Measurements from ENCODE around the gene AVPI1. TPM values are rescaled to one million over a fixed set of nuclear protein-coding genes. Genes with fewer than 3 reads are reported as not detected.

Gene AVPI1
- total RNA-seq = 5.1 to 7.7 TPM (median 6.5 TPM) in 3 replicates
- long read RNA-seq, transcript AVPI1-201 (3 exons, 1,457 nt) = major isoform, 13 of 13 reads
- long read RNA-seq, partial matches to known transcripts = 0 of 13 reads
- long read RNA-seq, other reads (novel, unspliced or antisense) = 0 of 13 reads

GRCh38 chr10:97686962-97687784, at the start of gene AVPI1:
AVPI1 (minus strand) TSS chr10:97687241; CDS start chr10:97679905, 7,336 bp downstream.
- Mint-ChIP-seq H3K27ac (ENCODE audit: unreplicated experiment) (peak within 1 kb of the TSS; percentile 94), H3K36me3 (ENCODE audit: low read depth) (no peaks in the 10 kb centered on the region), H3K27me3 (ENCODE audit: low read depth) (no peaks in the 10 kb centered on the region), H3K4me3 (ENCODE audit: unreplicated experiment) (peak within 1 kb of the TSS; percentile 77), H3K4me1 (ENCODE audit: low read depth) (peaks cover 55% of the 10 kb centered on the region), H3K9me3 (ENCODE audit: low read depth) (no peaks in the 10 kb centered on the region)
- TF ChIP-seq CTCF (IDR thresholded peaks at IDR 0.05) = no peak
- peak; percentile 99 for DNase-seq (ENCODE audit: low spot score)

- H3K4me1 Mint-ChIP-seq (ENCODE audit: low read depth) = peaks cover 35% of the 10 kb centered on the region
- H3K27me3 Mint-ChIP-seq (ENCODE audit: low read depth) = no peaks in the 10 kb centered on the region
- DNase-seq (ENCODE audit: low spot score) = no peak
- H3K4me3 Mint-ChIP-seq (ENCODE audit: unreplicated experiment) = peak overlapping the region; percentile 92
- peaks cover 9% of the 10 kb centered on the region for H3K36me3 Mint-ChIP-seq (ENCODE audit: low read depth)
- peak overlapping the region; percentile 98 for H3K27ac Mint-ChIP-seq (ENCODE audit: unreplicated experiment)
- no peaks in the 10 kb centered on the region for H3K9me3 Mint-ChIP-seq (ENCODE audit: low read depth)
- TF ChIP-seq CTCF (IDR thresholded peaks at IDR 0.05) = no peak
Observed at GRCh38 chr10:97736403-97736901, 49.4 kb upstream of the AVPI1 start.

GRCh38 chr10:97734021-97734420, 47.0 kb upstream of the AVPI1 start:
- Mint-ChIP-seq H3K27me3 (ENCODE audit: low read depth) (no peaks in the 10 kb centered on the region), H3K27ac (ENCODE audit: unreplicated experiment) (no peak overlapping the region), H3K4me1 (ENCODE audit: low read depth) (peaks cover 24% of the 10 kb centered on the region), H3K36me3 (ENCODE audit: low read depth) (peaks cover 2% of the 10 kb centered on the region), H3K9me3 (ENCODE audit: low read depth) (no peaks in the 10 kb centered on the region), H3K4me3 (ENCODE audit: unreplicated experiment) (no peak overlapping the region)
- TF ChIP-seq CTCF (IDR thresholded peaks at IDR 0.05) = no peak
- DNase-seq (ENCODE audit: low spot score) = no peak

GRCh38 chr10:97733256-97733655, 46.2 kb upstream of the AVPI1 start:
- Mint-ChIP-seq H3K9me3 (ENCODE audit: low read depth) (no peaks in the 10 kb centered on the region), H3K27ac (ENCODE audit: unreplicated experiment) (no peak overlapping the region), H3K36me3 (ENCODE audit: low read depth) (peaks cover 2% of the 10 kb centered on the region), H3K27me3 (ENCODE audit: low read depth) (no peaks in the 10 kb centered on the region), H3K4me1 (ENCODE audit: low read depth) (peaks cover 20% of the 10 kb centered on the region), H3K4me3 (ENCODE audit: unreplicated experiment) (no peak overlapping the region)
- no peak for DNase-seq (ENCODE audit: low spot score)
- TF ChIP-seq CTCF (IDR thresholded peaks at IDR 0.05) = no peak

- H3K27me3 Mint-ChIP-seq (ENCODE audit: low read depth) = no peaks in the 10 kb centered on the region
- H3K27ac Mint-ChIP-seq (ENCODE audit: unreplicated experiment) = no peak overlapping the region
- H3K9me3 Mint-ChIP-seq (ENCODE audit: low read depth) = no peaks in the 10 kb centered on the region
- no peak overlapping the region for H3K4me3 Mint-ChIP-seq (ENCODE audit: unreplicated experiment)
- peaks cover 2% of the 10 kb centered on the region for H3K36me3 Mint-ChIP-seq (ENCODE audit: low read depth)
- no peak for DNase-seq (ENCODE audit: low spot score)
- peak; percentile 19 for TF ChIP-seq CTCF (IDR thresholded peaks at IDR 0.05)
- H3K4me1 Mint-ChIP-seq (ENCODE audit: low read depth) = peaks cover 13% of the 10 kb centered on the region
Observed at GRCh38 chr10:97732052-97732359, 45.0 kb upstream of the AVPI1 start.

Data from chondrocyte (in vitro differentiated cells).